NAMALWA (cell line): Measurements from ENCODE around the gene DUSP10.
A peak's percentile ranks its signal among the peaks of the same experiment; 100 is the strongest.

ENCODE experiments used
- DNase-seq: peaks from one replicate; pipeline ENCODE4 v3.0.0-alpha.2; 2015; ENCODE audit warnings: low spot score

Gene DUSP10

GRCh38 chr1:221695301-221695700 lies 46.6 kb downstream of the DUSP10 start:
- no peak for DNase-seq

DNA sequence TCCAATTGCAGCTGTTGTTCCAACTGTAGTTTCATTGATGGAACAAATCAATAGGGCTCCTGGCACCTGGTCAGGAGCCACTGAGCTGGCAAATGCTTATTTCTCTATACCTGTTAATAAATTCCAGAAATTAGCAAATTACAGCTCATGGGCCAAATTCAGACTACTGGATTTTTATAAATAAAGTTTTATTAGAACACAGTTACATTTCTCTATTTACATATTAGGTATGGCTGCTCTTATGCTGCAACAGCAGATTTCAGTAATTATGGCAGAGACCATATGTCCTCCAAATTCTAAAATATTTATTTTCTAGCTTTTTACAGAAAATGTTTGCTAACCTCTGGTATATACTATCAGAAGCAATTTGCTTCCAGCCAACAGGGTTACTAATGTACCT lies 47.8 kb downstream of the DUSP10 start:
- DNase-seq, result no peak

- DNase-seq, result peak; percentile 67
Observed at GRCh38 chr1:221693087-221693486, 48.8 kb downstream of the DUSP10 start.

DNA sequence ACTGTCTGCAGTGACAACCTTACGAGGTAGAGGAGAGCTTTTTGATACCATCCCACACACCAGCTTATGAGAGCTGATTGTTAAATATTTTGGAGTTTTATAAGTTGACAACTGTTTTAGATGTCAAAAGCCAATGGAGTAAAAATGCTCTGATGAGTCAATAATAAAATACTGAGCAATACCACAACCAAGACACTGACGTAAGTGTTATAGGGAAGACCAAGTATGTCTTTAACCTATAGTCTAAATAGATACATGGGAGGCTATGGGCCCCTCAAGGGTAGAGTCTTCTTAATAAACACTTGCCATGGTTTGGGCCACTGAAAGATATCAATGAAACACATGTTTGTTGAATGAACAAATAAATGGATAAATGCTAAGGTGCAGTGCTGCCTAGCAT lies 49.2 kb downstream of the DUSP10 start:
- no peak for DNase-seq

DNA sequence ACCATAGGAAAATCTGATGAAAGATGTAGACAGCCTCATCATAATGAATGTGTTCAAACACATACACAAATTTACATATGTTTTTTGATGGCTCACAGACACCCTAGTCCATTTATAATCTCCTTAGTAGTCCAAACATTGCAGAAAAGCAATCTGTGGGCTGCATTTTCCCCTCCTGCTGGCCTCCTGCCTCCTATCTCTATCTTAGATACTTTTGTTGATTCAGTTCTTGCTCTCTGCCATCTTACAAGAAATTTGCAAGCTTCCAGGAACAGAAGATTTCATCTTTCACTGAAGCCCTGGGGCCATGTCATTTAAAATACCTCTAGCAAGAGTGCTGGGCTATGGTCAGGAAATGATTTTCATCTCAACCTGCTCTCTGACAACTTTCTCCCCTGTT lies 50.6 kb downstream of the DUSP10 start:
- no peak for DNase-seq

- no peak for DNase-seq
Observed at GRCh38 chr1:221690858-221691257, 51.0 kb downstream of the DUSP10 start.

DNA sequence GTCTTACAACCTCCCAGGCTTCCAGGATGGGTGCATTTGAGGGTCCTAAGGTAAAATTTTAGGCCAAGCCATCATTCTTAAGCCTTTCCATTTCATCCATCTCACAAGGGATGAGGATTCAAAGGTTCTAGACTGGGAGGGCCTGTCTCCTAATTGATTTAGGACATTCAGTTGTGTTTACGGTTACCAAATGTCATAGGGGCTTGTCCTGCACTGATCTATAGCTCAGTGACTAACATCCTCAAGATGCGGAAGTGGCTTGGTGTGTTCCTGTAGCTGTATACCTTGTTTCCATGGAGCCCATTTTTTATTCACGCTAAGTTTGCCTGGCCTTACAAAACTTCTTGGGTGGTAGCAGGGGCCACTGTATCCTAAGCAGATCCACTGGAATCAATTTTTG lies 52.8 kb downstream of the DUSP10 start:
- DNase-seq, result no peak

DNA sequence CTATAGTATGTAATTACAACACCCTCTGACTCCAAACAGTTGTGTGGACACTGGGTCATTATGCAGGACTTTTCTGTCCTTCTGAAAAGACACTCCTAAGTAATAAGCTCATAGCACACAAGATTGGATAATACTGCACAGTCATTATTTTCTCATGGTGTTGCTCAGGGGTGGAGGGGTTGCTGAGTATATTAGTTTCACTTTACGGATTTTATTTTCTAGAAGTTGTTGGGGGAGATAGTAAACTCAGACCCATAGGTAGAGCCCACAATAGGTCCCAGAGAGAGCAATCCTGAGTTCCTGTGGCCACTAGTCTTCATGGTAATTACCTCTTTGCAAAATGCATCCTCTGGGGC lies 53.4 kb downstream of the DUSP10 start:
- no peak for DNase-seq

DNA sequence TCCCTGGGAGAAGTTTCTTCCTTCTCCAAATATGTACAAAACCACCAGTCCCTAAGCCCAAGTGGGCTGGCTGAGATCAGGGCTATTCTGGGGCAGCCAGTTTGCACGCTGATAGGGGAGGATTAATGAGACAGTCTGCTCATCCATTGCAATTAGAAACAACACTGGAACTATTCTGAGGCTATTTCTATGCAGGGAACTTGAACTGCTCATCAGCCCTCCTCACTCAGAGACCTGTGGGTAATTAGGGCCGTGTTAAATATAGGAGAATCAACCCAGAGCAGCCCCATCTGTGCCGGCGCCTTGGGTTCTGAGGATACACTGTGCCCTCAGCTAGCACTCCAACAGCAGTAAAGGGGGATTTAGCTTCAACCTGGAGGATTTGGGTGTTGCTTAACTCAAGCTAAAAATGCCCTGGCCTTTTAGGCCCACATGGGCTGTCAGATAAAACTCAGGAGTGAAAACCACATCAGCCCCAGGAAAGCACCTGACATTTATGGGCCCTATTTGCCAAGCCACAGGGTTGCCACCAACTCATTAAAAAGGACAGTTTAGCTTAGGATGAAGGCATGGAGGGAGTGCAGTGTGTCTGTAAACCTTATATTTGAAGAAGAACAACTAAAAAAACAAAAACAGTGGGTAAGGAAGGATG lies 53.9 kb downstream of the DUSP10 start:
- no peak for DNase-seq

GRCh38 chr1:221683681-221684080 lies 58.2 kb downstream of the DUSP10 start:
- DNase-seq, result no peak

- DNase-seq, result no peak
Observed at GRCh38 chr1:221680085-221680484, 61.8 kb downstream of the DUSP10 start.

DNA sequence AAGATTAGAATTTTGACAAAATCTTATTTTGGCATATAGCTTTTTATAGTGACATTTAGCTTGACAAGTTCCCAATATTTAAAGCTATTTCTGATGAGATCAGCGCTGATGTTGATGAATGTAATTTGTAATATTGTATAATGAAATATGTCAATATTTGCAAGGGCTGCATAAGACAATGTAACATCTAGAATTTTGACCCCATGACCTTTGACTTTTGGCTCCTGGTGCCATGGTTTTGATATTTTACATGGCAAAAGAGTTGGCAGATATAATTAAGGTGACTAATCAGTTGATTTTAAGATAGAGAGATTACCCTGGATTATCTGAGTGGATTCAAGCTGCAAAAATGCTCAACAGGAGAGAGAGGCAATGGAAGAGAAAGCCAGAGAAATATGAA lies 63.9 kb downstream of the DUSP10 start:
- no peak for DNase-seq

DNA sequence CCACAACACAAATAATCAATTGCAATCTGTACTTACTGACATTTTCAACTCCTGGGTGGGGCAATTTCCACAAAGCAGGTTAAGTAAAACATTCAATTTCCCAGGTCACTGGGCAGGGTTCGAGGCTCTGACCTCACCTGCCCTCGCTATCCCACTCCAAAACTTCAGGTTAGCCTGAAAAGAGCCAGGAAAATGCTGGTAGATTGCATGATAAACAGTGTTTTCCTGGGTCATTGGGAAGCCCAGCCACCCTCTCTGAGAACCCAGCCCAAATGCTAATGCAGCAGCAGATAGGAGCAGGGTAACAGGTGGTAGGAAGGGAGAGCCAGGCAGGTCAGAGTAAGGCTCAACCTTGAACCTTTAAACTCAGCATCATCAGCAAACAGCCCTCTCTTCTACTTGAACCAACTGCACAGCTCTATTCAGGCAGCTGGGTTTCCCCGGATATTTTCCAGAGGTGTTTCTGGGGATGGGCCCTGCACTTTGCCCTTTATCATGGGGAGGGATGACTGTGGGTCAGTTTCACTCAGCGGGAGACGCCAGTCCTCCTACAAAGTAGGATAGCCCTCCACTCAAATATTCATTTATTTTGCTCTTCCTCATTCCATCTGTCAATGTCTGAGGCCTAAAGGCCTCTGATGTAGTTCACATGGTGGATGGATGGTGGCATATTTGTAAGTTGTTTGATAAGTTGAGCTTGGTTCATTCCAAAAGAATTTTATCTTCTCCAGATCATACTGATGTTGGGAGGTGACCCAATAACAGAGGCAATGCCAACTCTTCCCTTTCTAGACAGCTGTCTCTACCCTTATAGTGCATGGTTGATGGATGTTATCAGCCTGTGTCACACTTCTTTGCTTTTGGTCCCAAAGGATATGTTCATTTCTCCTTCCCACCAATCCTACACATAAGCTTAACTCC lies 65.7 kb downstream of the DUSP10 start:
- no peak for DNase-seq

DNA sequence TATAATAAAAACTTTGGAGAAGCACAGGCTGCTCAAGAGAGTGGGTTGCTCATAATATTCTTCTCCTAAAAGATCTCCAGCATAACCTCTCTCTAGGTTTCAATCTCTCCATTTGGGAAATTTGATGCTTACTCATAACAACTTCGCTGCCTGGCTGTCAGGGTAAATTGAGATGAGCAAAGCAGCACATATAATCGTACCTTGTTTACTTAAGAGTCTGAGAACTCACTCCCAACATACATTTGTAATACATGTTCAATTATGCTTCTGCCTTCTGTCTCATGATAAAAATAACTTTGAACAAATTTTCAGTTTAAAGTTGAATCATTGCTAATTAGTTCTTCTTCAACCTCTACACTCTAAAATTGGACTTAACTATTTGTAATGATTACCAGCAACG lies 68.9 kb downstream of the DUSP10 start:
- no peak for DNase-seq

GRCh38 chr1:221672239-221672645 lies 69.6 kb downstream of the DUSP10 start:
- DNase-seq, result no peak

- DNase-seq, result no peak
Observed at GRCh38 chr1:221670081-221670480, 71.8 kb downstream of the DUSP10 start.

DNA sequence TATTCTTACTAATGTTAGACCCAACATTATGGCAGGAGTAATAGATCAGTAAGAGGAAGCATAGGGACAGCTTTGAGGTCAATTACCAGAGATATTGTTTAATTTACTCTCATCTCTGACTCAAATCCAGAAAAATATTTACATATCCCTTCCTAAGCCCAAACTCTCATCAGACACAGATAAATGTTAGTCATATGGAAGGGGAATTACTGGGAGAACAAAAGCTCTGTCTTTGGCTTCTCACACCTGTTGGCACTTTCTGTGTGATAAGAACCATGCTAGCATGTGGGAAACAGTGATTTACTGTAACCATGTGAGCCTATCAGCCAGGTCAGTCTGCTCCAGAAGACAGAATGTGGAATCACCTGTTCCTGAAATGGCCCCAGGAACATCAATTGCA lies 72.4 kb downstream of the DUSP10 start:
- DNase-seq, result no peak

DNA sequence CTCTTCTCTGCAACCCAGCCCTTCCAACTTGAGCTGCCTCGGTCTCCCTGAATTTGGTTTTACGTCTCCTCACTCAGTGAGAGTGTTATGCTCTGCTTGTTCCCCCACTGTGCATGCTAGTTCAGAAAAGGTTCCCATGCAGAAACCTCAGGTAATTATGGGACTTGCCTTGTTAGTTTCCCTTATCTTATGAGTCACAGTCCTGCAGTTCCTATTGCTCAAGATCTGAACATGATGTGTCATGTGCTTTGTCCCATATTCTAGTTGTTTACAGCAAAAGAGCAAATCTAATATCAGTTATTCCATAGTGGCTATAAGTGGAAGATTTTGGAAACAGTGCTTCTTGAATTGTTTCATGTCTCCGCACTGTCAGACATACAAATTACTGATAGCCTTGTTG lies 74.4 kb downstream of the DUSP10 start:
- DNase-seq, result no peak

DNA sequence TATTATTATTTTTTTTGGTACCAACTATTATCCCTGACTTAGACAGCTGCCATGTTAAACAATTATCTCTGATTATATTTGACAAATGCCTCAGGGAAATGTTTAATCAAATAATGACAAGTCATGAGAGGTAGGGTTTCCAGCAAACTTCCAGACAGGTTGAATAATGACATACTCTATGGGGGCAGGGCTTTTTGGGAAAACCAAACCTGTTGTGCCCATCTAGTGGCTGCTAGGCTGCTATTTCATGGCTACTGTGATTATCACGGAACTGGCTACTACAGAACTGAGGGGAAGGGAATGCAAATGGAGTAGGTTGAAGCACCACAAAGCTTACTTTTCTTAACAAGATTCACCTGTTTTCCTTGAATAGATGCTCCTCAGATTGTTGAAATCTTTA lies 77.6 kb downstream of the DUSP10 start:
- no peak for DNase-seq

DNA sequence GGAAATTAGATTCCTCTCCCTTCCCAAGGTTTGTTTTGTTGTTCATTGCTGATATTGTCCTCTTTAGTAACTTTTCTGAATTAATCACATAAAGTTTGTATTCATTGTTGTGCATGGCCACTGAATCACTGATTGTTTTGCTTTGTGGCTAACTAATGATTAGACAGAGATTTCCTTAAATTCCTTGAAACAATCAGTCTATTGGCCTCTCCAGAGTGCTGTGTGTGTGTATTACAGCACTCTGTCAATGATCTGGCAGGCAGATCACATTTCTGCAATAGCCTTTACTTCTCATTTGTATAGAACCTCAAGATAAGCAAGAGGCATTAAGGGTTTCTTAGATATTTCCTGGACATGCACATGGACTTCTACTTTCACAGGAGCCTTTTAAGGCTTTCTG lies 78.6 kb downstream of the DUSP10 start:
- DNase-seq, result no peak

- DNase-seq, result no peak
Observed at GRCh38 chr1:221655766-221656305, 86.1 kb downstream of the DUSP10 start.
